MM.1S (cell line): ENCODE results near the gene WDFY4.

Source experiments
- DNase-seq: peaks from one replicate; pipeline ENCODE4 v3.0.0-alpha.2; 2015
- H2AFZ ChIP-seq: fragments of 300-600 bp; sonication (generic); 2 replicates; pipeline ENCODE4 v1.6.0; 2016; ENCODE audit warnings: antibody characterized with exemption, low read length
- H3F3A ChIP-seq: fragments of 300-600 bp; sonication (generic); 2 replicates; pipeline ENCODE4 v1.6.1; 2016; ENCODE audit warnings: mild to moderate bottlenecking, antibody characterized with exemption, low read length, moderate library complexity, mixed read lengths; ENCODE audit not compliant: insufficient read depth
- H3K27ac ChIP-seq: fragments of 300-600 bp; sonication (generic); 2 replicates; pipeline ENCODE4 v1.5.1; 2016; ENCODE audit warnings: mild to moderate bottlenecking, low read length
- H3K27me3 ChIP-seq: fragments of 300-600 bp; sonication (generic); replicated peaks from 2 replicates; pipeline ENCODE4 v1.6.0; 2016; ENCODE audit warnings: low read length; ENCODE audit not compliant: insufficient read depth
- H3K36me3 ChIP-seq: fragments of 300-600 bp; sonication (generic); replicated peaks from 2 replicates; pipeline ENCODE4 v1.6.1; 2016; ENCODE audit warnings: mild to moderate bottlenecking, low read length, mixed read lengths; ENCODE audit not compliant: insufficient read depth
- H3K4me1 ChIP-seq: fragments of 300-600 bp; sonication (generic); 2 replicates; pipeline ENCODE4 v1.6.1; 2016; ENCODE audit warnings: low read length, mixed read lengths
- H3K4me2 ChIP-seq: fragments of 300-600 bp; sonication (generic); 2 replicates; pipeline ENCODE4 v1.6.0; 2016; ENCODE audit warnings: low read depth, low read length
- H3K4me3 ChIP-seq: fragments of 300-600 bp; sonication (generic); 2 replicates; pipeline ENCODE4 v1.5.1; 2016; ENCODE audit warnings: low read length, mixed read lengths
- H3K79me2 ChIP-seq: fragments of 300-600 bp; sonication (generic); 2 replicates; pipeline ENCODE4 v1.6.1; 2016; ENCODE audit warnings: mixed run types, low read length, mixed read lengths
- H3K9ac ChIP-seq: fragments of 300-600 bp; sonication (generic); 2 replicates; pipeline ENCODE4 v1.6.1; 2016; ENCODE audit warnings: low read length, mixed read lengths
- H3K9me2 ChIP-seq: fragments of 300-600 bp; sonication (generic); replicated peaks from 2 replicates; pipeline ENCODE4 v1.6.1; 2016; ENCODE audit warnings: mild to moderate bottlenecking, low read length, mixed read lengths; ENCODE audit not compliant: insufficient read depth
- H3K9me3 ChIP-seq: fragments of 300-600 bp; sonication (generic); replicated peaks from 2 replicates; pipeline ENCODE4 v1.6.1; 2016; ENCODE audit warnings: mild to moderate bottlenecking, low read length, mixed read lengths; ENCODE audit not compliant: insufficient read depth
- H4K20me1 ChIP-seq: fragments of 300-600 bp; sonication (generic); 2 replicates; pipeline ENCODE4 v1.6.1; 2016; ENCODE audit warnings: mild to moderate bottlenecking, low read length, moderate library complexity, mixed read lengths; ENCODE audit not compliant: insufficient read depth
- CTCF ChIP-seq: fragments of 300-600 bp; sonication (generic); IDR thresholded peaks from 2 replicates; pipeline ENCODE4 v1.5.1; 2016; ENCODE audit warnings: antibody characterized with exemption, low read length, mixed read lengths
- EZH2 ChIP-seq: fragments of 300-600 bp; sonication (generic); optimal IDR thresholded peaks from 2 replicates; pipeline ENCODE3; 2017; ENCODE audit warnings: low read depth, mild to moderate bottlenecking, antibody characterized with exemption, low read length, mixed read lengths
- EZH2phosphoT487 ChIP-seq: fragments of 300-600 bp; sonication (generic); IDR thresholded peaks from 2 replicates; pipeline ENCODE4 v1.6.1; 2018; ENCODE audit warnings: antibody characterized with exemption, low read length

The WDFY4 gene

GRCh38 chr10:48684463-48684791, 246 bp upstream of the WDFY4 start:
- DNase-seq, result no peak
- Histone ChIP-seq H3K79me2 (no peaks in the 10 kb centered on the region), H3K36me3 (no peaks in the 10 kb centered on the region), H3K27ac (no peak overlapping the region), H3F3A (no peaks in the 10 kb centered on the region), H3K9me2 (no peaks in the 10 kb centered on the region), H3K4me3 (no peak overlapping the region), H3K9me3 (no peaks in the 10 kb centered on the region), H3K4me2 (no peak overlapping the region), H3K27me3 (no peaks in the 10 kb centered on the region), H3K9ac (no peak overlapping the region), H4K20me1 (no peaks in the 10 kb centered on the region), H3K4me1 (no peaks in the 10 kb centered on the region), H2AFZ (no peak overlapping the region)
- no peak for TF ChIP-seq EZH2
- no peak for TF ChIP-seq CTCF
- TF ChIP-seq EZH2phosphoT487, result no peak

DNA sequence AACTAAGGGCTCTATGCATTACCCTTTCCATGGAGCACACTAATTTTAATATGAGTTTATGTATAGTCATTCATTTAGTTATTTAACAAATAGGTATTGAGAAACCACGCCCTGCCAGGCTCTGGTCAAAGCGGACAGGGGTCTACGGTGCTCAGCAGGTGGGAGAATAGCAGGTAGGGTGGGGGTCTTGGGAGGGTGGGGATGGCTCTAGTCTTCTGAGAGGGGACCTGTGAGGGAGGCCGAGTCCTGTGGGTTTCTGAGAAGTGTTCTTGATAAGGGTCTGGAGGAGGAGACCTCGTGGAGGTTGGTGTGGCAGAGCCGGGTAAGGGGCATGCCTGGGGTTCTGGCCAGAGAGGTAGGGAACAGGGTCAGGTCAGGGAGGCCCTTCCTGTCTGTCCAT, 1.1 kb downstream of the WDFY4 start:
- Histone ChIP-seq H3K9me2 (no peaks in the 10 kb centered on the region), H3K79me2 (no peaks in the 10 kb centered on the region), H3K27ac (no peak overlapping the region), H3K4me1 (no peaks in the 10 kb centered on the region), H3K4me3 (no peak overlapping the region), H3K4me2 (no peak overlapping the region), H4K20me1 (no peaks in the 10 kb centered on the region), H3K9ac (no peak overlapping the region), H3F3A (no peaks in the 10 kb centered on the region), H3K9me3 (no peaks in the 10 kb centered on the region), H2AFZ (no peak overlapping the region), H3K27me3 (no peaks in the 10 kb centered on the region), H3K36me3 (no peaks in the 10 kb centered on the region)
- no peak for TF ChIP-seq EZH2
- TF ChIP-seq EZH2phosphoT487, result no peak
- TF ChIP-seq CTCF, result no peak
- DNase-seq, result no peak

DNA sequence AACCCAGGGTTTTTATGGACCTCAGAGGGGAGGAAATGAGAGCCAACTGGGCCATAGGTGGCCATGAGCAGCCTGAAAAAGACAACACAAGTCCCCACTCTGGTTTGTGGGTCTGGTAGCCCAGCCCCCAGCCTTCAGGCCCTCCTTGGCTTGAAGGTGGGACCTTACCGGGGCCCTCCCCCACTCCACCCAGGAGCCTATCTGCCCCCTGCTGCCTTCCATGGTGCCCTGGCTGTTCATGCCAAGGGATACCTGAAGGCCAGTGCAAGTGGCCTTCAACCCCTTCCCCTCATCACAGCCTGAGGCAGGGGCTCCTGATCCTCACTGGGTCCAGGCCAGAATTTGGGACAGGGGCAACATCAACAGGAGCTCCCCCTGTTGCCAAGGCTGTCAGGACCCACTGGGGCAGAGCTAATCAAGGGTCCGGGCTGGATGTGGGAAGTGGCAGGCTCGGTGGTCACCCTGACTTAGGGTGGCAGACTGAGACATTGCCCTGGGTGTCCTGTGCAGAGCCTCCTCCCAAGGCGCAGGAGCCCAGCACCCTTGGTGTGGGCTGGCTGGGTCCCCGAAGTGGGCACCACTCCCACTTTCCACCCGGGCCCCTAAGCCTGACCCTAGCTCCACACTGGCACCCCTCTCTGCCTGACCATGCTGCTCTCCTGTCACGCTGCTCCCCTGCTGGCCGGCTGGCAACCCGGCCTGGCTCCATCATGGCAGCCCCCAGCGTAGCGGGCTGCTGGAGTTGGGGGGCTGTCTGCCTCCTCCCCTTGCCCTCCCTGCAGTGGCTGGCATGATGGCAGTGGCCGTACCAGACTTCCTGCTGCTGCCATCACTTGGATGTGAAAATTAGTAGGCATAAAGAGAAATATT, 6.4 kb downstream of the WDFY4 start:
- Histone ChIP-seq H3F3A (no peaks in the 10 kb centered on the region), H3K27me3 (no peaks in the 10 kb centered on the region), H3K79me2 (no peaks in the 10 kb centered on the region), H4K20me1 (no peaks in the 10 kb centered on the region), H3K36me3 (no peaks in the 10 kb centered on the region), H3K9ac (no peak overlapping the region), H3K4me3 (no peak overlapping the region), H3K4me1 (no peaks in the 10 kb centered on the region), H3K9me3 (no peaks in the 10 kb centered on the region), H3K27ac (no peak overlapping the region), H2AFZ (no peak overlapping the region), H3K9me2 (no peaks in the 10 kb centered on the region), H3K4me2 (no peak overlapping the region)
- TF ChIP-seq EZH2phosphoT487 (no peak), CTCF (no peak), EZH2 (no peak)
- DNase-seq, result no peak
